Measurements from ENCODE around the gene SLC1A6. TPM values are rescaled to one million over a fixed set of nuclear protein-coding genes. Genes with fewer than 3 reads are reported as not detected.

Gene SLC1A6
- total RNA-seq, 1 donor from 2014 or later = not detected

- no peak for TF ChIP-seq CTCF (IDR thresholded peaks at IDR 0.05; ENCODE audit: insufficient read depth, low read length, poor library complexity, severe bottlenecking)
- H3K4me3 ChIP-seq (ENCODE audit: low read depth, low read length) = no peak overlapping the region
- no peak for DNase-seq (ENCODE audit: low read depth)
These were observed 36.4 kb upstream of the SLC1A6 start for GRCh38 chr19:15015946-15016542.

GRCh38 chr19:15014579-15014978 is 34.9 kb upstream of the SLC1A6 start:
- DNase-seq (ENCODE audit: low read depth) = no peak
- TF ChIP-seq CTCF (IDR thresholded peaks at IDR 0.05; ENCODE audit: insufficient read depth, low read length, poor library complexity, severe bottlenecking) = no peak
- peaks cover 11% of the 10 kb centered on the region for H3K27me3 ChIP-seq (ENCODE audit: control insufficient read depth, insufficient read depth, low read length)
- no peaks in the 10 kb centered on the region for H3K36me3 ChIP-seq (ENCODE audit: control insufficient read depth, insufficient read depth, low read length)
- no peak overlapping the region for H3K4me3 ChIP-seq (ENCODE audit: low read depth, low read length)

More at GRCh38 chr19:15015946-15016542, 36.4 kb upstream of the SLC1A6 start:
- H3K36me3 ChIP-seq (ENCODE audit: control insufficient read depth, insufficient read depth, low read length) = no peaks in the 10 kb centered on the region
- H3K27me3 ChIP-seq (ENCODE audit: control insufficient read depth, insufficient read depth, low read length) = peaks cover 2% of the 10 kb centered on the region

GRCh38 chr19:15010501-15011300 is 31.0 kb upstream of the SLC1A6 start:
- Histone ChIP-seq H3K36me3 (ENCODE audit: control insufficient read depth, insufficient read depth, low read length) (no peaks in the 10 kb centered on the region), H3K4me3 (ENCODE audit: low read depth, low read length) (no peak overlapping the region), H3K27me3 (ENCODE audit: control insufficient read depth, insufficient read depth, low read length) (peaks cover 11% of the 10 kb centered on the region)
- TF ChIP-seq CTCF (IDR thresholded peaks at IDR 0.05; ENCODE audit: insufficient read depth, low read length, poor library complexity, severe bottlenecking) = no peak
- no peak for DNase-seq (ENCODE audit: low read depth)

GRCh38 chr19:15008308-15008707 is 28.6 kb upstream of the SLC1A6 start:
- H3K27me3 ChIP-seq (ENCODE audit: control insufficient read depth, insufficient read depth, low read length) = peaks cover 11% of the 10 kb centered on the region
- DNase-seq (ENCODE audit: low read depth) = no peak
- H3K4me3 ChIP-seq (ENCODE audit: low read depth, low read length) = no peak overlapping the region
- no peak for TF ChIP-seq CTCF (IDR thresholded peaks at IDR 0.05; ENCODE audit: insufficient read depth, low read length, poor library complexity, severe bottlenecking)
- H3K36me3 ChIP-seq (ENCODE audit: control insufficient read depth, insufficient read depth, low read length) = no peaks in the 10 kb centered on the region

GRCh38 chr19:14997981-14998380 is 18.3 kb upstream of the SLC1A6 start:
- DNase-seq (ENCODE audit: low read depth) = no peak
- Histone ChIP-seq H3K27me3 (ENCODE audit: control insufficient read depth, insufficient read depth, low read length) (no peaks in the 10 kb centered on the region), H3K4me3 (ENCODE audit: low read depth, low read length) (no peak overlapping the region), H3K36me3 (ENCODE audit: control insufficient read depth, insufficient read depth, low read length) (no peaks in the 10 kb centered on the region)
- TF ChIP-seq CTCF (IDR thresholded peaks at IDR 0.05; ENCODE audit: insufficient read depth, low read length, poor library complexity, severe bottlenecking) = no peak
